CD8-positive, alpha-beta memory T cell (primary cell): ENCODE data around the gene NRF1. TPM values are rescaled to one million over a fixed set of nuclear protein-coding genes. Genes with fewer than 3 reads are reported as not detected.

Experiments used
- CTCF ChIA-PET: fragments of 350-600 bp; sonication (Branson Sonifier 250); formaldehyde crosslinking; loops from one replicate; lab custom pipeline; 2021; ENCODE audit warnings: antibody characterized with exemption; lab: Charles Lee
- POLR2A ChIA-PET: fragments of 350-600 bp; sonication (Branson Sonifier 250); formaldehyde crosslinking; loops from one replicate; lab custom pipeline; 2021; ENCODE audit warnings: antibody characterized with exemption; lab: Charles Lee
- DNase-seq, 5 donors: peaks; one replicate each; pipeline versions ENCODE4 v3.0.0 to v3.0.0-alpha.2; 2020 to 2022; ENCODE audit warnings: mixed read lengths in 1 of 5
- H3K27ac ChIP-seq: one replicate; pipeline ENCODE4 v1.7.0; 2013; ENCODE audit warnings: low read depth, mild to moderate bottlenecking, low read length, moderate library complexity
- H3K27me3 ChIP-seq: 2 replicates; pipeline ENCODE4 v1.7.0; 2013; ENCODE audit warnings: low read length, mild to moderate bottlenecking; ENCODE audit not compliant: insufficient read depth, poor library complexity, severe bottlenecking
- H3K36me3 ChIP-seq: 2 replicates; pipeline ENCODE4 v1.7.0; 2013; ENCODE audit warnings: mild to moderate bottlenecking, low read length, moderate library complexity; ENCODE audit not compliant: insufficient read depth
- H3K4me1 ChIP-seq: 2 replicates; pipeline ENCODE4 v1.7.0; 2013; ENCODE audit warnings: mild to moderate bottlenecking, low read length, moderate library complexity; ENCODE audit not compliant: insufficient read depth
- H3K4me3 ChIP-seq: 2 replicates; pipeline ENCODE4 v1.7.0; 2013; ENCODE audit warnings: mild to moderate bottlenecking, low read length
- H3K9me3 ChIP-seq: 2 replicates; pipeline ENCODE4 v1.7.0; 2013; ENCODE audit warnings: mild to moderate bottlenecking, low read length
- H3K27ac Mint-ChIP-seq, 8 donors: one replicate each; pipeline ENCODE4 v1.8.0; 2020 to 2021; ENCODE audit warnings: mixed read lengths in 8 of 8, mild to moderate bottlenecking in 6 of 8, inconsistent platforms in 3 of 8, moderate library complexity in 3 of 8
- H3K27me3 Mint-ChIP-seq, 2 donors: one replicate each; pipeline ENCODE4 v1.8.0; 2020 to 2021; ENCODE audit warnings: mixed read lengths in 2 of 2, mild to moderate bottlenecking in 1 of 2, moderate library complexity in 1 of 2
- H3K36me3 Mint-ChIP-seq, 3 donors: one replicate each; pipeline ENCODE4 v1.8.0; 2020 to 2021; ENCODE audit warnings: mixed read lengths in 3 of 3, inconsistent platforms in 1 of 3, mild to moderate bottlenecking in 1 of 3
- H3K4me1 Mint-ChIP-seq, 3 donors: one replicate each; pipeline ENCODE4 v1.8.0; 2020 to 2021; ENCODE audit warnings: mixed read lengths in 3 of 3, inconsistent platforms in 1 of 3, mild to moderate bottlenecking in 1 of 3
- H3K4me3 Mint-ChIP-seq, 7 donors: one replicate each; pipeline ENCODE4 v1.8.0; 2020 to 2021; ENCODE audit warnings: mixed read lengths in 7 of 7, mild to moderate bottlenecking in 6 of 7, moderate library complexity in 4 of 7, inconsistent platforms in 2 of 7
- H3K9me3 Mint-ChIP-seq, 5 donors: one replicate each; pipeline ENCODE4 v1.8.0; 2020 to 2022; ENCODE audit warnings: mixed read lengths in 5 of 5, mild to moderate bottlenecking in 3 of 5, moderate library complexity in 2 of 5, inconsistent platforms in 1 of 5
- polyA plus RNA-seq: library from polyadenylated mRNA; unstranded; fragments of 300-500 nt; fragmentation: Illumina TruSeq; gene quantifications from one replicate; pipeline ENCODE4 v1.2.3, GENCODE V29; 2021
- total RNA-seq, 2 experiments: library from RNA; stranded (reverse); gene quantifications; one replicate each; pipeline ENCODE4 v1.2.3, GENCODE V29; 2021

The NRF1 gene
- total and polyA plus RNA-seq, 3 experiments from 2014 or later = 22.6 to 23.7 (median 23.3) TPM

DNA sequence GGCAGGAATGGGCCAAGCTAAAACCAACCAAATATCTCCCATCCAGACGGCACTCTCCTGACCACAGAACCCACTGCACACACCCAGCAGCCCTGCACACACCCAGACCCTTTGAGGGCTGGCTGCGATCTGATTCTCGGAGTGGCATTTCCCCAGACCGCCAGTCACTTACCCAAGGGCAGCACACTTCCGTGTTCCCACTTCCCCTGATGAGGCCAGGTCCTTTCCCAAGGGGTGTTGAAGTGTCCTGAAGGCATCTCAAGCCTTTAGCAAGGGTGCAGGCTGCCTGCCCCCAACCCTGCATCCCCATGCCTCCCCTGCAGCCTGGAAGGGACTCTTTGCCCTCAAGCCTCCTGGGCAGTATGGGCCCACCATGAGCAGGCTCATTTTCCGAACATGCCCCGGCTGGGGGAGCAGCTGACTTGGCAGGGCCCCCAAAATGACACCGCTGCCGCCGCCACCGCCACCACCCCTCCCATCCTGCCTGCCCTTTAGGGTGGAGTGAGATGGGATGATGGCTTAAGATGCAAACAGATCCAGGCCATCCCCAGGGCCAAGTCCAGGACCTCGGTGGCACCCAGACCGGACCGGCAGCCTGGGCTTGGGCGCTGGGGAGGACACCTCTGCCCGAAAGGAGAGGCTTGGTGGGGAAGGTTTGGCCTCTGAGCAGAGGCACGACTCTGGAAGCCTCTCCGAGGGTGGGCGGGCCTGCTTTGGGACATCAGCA, 159.8 kb downstream of the NRF1 start:
- Histone ChIP-seq H3K27me3 (no peaks in the 10 kb centered on the region), H3K4me1 (no peaks in the 10 kb centered on the region), H3K36me3 (no peaks in the 10 kb centered on the region), H3K4me3 (no peak overlapping the region), H3K9me3 (no peaks in the 10 kb centered on the region), H3K27ac (no peak overlapping the region)
- H3K27me3 Mint-ChIP-seq = peaks cover 4 to 11% of the 10 kb centered on the region in 2 donors
- ChIA-PET CTCF (no interaction called here), POLR2A (no interaction called here)
- H3K36me3 Mint-ChIP-seq = no peaks in the 10 kb centered on the region
- H3K4me1 Mint-ChIP-seq = peaks cover 0 to 10% (median 5%) of the 10 kb centered on the region in 3 donors
- DNase-seq = no peak
- no peak overlapping the region for H3K4me3 Mint-ChIP-seq
- no peaks in the 10 kb centered on the region for H3K9me3 Mint-ChIP-seq
- H3K27ac Mint-ChIP-seq = no peak overlapping the region

DNA sequence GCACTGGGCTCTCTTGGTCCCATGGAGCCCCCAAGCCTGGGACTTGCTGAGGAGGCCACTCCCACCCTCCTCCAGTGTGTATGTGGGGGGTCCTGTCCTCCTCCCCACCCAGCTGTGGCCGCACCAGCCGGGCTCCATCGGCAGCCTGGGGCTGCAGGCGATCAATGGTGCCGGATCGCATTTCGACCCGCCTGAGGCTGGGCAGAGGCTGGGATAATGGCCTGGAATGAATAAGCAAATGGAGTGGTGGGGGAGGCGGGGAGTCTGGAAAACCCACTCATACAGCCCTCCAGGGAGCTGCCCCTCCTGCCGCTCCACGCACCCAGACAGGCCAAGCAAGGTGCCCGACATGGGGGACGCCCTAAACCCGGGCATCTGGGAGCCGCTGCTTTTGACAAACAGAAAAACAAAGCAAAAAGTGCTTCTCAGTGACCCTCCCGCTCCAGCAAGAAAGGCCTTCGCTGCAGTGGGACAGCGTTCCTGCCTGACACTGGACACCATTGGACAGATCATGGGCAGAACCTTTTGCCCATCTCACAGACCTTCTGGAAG, 160.5 kb downstream of the NRF1 start:
- Mint-ChIP-seq H3K4me1 (peaks cover 0 to 8% (median 4%) of the 10 kb centered on the region in 3 donors), H3K27me3 (peaks cover 6 to 11% of the 10 kb centered on the region in 2 donors), H3K36me3 (no peaks in the 10 kb centered on the region), H3K9me3 (no peaks in the 10 kb centered on the region), H3K27ac (no peak overlapping the region), H3K4me3 (no peak overlapping the region)
- no peak for DNase-seq
- CTCF ChIA-PET = no interaction called here
- H3K36me3 ChIP-seq = no peaks in the 10 kb centered on the region
- POLR2A ChIA-PET = no interaction called here
- H3K4me1 ChIP-seq = no peaks in the 10 kb centered on the region
- no peak overlapping the region for H3K27ac ChIP-seq
- H3K27me3 ChIP-seq = no peaks in the 10 kb centered on the region
- no peak overlapping the region for H3K4me3 ChIP-seq
- no peaks in the 10 kb centered on the region for H3K9me3 ChIP-seq

DNA sequence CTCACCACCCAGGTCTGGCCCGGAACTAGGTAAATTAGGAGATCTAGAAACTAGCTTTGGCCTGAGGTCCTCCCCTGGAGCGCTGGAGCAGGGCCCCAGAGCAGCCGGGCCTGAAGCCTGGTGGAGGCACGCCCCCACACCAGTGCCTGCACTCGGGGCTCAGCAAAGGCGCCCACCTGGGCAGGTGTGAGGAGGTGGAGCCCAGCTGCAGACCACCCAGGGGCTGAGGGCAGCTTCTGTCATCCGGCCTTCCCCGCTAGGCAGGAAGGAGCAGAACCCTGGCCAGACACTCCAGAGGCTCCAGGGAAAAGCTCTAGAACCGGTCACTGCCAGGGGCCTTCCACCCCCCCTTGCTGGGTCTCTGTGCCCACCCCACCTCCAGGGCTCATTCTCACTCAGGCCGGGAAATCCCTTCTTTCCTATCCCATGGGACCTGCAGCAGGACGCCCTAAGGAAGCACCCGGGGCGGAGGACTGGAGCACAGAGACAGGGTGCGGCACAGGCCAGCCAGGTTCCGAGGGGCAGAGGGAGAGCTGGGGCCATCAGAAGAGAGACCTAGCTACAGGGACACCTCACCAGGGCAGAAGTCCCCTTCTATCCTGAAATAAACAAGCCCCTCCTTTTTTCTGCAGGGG, 161.2 kb downstream of the NRF1 start:
- CTCF ChIA-PET = interaction anchor here (1.2 kb wide), 1 partner anchor 555 kb away, joined by 3 read pairs; no protein-coding TSS in a partner anchor

DNA sequence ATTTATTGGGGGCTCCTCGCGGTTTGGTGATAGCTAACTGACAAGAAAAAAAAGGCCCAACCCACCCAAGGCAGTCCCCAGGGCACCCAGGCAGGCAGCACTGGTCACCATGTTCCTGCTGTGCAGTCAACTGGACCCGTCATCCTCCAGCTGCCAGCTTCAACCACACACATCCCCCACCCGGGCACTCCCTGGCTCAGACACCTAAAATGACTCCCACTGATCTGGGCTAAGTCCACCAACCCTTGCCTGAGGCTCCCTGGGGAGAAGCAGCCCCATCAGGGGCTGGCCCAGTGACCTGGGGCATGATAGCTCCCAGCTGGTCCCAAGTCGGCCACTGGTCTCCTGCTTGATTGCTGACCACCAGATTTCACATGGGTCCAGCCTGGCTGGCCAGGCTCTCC, 161.8 kb downstream of the NRF1 start:
- no peak for DNase-seq
- POLR2A ChIA-PET = interaction anchor here (0.6 kb wide), 1 partner anchor 728 kb away, joined by 4 read pairs; no protein-coding TSS in a partner anchor
- Histone ChIP-seq H3K27ac (no peak overlapping the region), H3K9me3 (no peaks in the 10 kb centered on the region), H3K36me3 (no peaks in the 10 kb centered on the region), H3K4me3 (no peak overlapping the region), H3K4me1 (no peaks in the 10 kb centered on the region), H3K27me3 (peaks cover 7% of the 10 kb centered on the region)
- Mint-ChIP-seq H3K9me3 (no peaks in the 10 kb centered on the region), H3K27ac (no peak overlapping the region), H3K36me3 (no peaks in the 10 kb centered on the region), H3K4me1 (peaks cover 0 to 10% (median 2%) of the 10 kb centered on the region in 3 donors), H3K4me3 (no peak overlapping the region), H3K27me3 (peaks cover 17 to 23% of the 10 kb centered on the region in 2 donors)
- CTCF ChIA-PET = interaction anchor here (0.7 to 1.2 kb wide), 2 partner anchors 51 to 555 kb away, joined by 3 to 4 read pairs; no protein-coding TSS in a partner anchor

More for the DNA sequence above, 161.2 kb downstream of the NRF1 start:
- Histone ChIP-seq H3K4me1 (no peaks in the 10 kb centered on the region), H3K36me3 (no peaks in the 10 kb centered on the region), H3K9me3 (no peaks in the 10 kb centered on the region), H3K27ac (no peak overlapping the region), H3K4me3 (no peak overlapping the region), H3K27me3 (peaks cover 2% of the 10 kb centered on the region)
- POLR2A ChIA-PET = no interaction called here
- no peak overlapping the region for H3K27ac Mint-ChIP-seq
- no peaks in the 10 kb centered on the region for H3K9me3 Mint-ChIP-seq
- DNase-seq = no peak
- H3K27me3 Mint-ChIP-seq = peaks cover 13 to 19% of the 10 kb centered on the region in 2 donors
- no peak overlapping the region for H3K4me3 Mint-ChIP-seq
- no peaks in the 10 kb centered on the region for H3K36me3 Mint-ChIP-seq
- peaks cover 0 to 6% (median 5%) of the 10 kb centered on the region in 3 donors for H3K4me1 Mint-ChIP-seq

DNA sequence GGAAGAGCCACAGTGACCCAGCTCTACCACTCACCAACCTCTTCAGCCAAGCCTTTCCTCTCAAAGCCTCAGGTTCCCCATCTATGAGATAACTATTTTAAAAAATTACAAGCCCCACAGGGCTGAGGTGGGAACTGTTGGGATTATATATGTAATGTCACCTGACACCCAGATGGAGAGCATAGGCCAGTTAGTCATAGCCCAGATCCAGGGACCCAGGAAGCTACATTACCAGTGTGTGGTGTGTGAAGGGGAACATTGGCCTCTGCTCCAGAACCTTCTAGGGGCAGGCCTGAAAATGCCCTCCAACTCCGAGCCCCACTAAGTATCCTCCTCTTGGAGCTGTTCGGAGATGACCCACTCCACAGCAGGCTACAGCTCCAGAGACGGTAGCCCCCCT, 162.4 kb downstream of the NRF1 start:
- no peaks in the 10 kb centered on the region for H3K9me3 ChIP-seq

DNA sequence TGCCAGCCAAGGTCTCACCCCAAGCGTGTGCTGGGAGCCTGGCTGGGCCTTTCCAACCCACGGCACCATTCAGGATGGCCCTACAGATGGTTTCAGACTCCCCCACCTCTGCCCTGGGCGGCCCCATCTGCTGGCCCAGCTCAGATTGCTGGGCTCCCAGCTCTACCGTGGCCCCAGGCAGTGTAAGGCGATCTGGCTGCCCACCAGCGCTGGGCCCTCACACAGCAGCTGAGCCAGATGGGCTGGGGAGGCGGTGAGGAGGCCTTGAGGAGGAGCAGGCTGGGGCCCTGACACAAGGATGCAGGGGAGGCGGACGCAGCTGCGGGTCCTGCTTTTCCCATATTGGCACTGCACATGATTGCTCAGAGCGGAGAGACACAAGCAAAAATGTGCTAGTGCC, 162.8 kb downstream of the NRF1 start:
- H3K4me1 Mint-ChIP-seq = peaks cover 0 to 18% (median 4%) of the 10 kb centered on the region in 3 donors
- Histone ChIP-seq H3K4me1 (peaks cover 6% of the 10 kb centered on the region), H3K27ac (no peak overlapping the region), H3K27me3 (peaks cover 16% of the 10 kb centered on the region), H3K36me3 (no peaks in the 10 kb centered on the region), H3K9me3 (no peaks in the 10 kb centered on the region), H3K4me3 (no peak overlapping the region)
- no peak overlapping the region for H3K4me3 Mint-ChIP-seq
- ChIA-PET POLR2A (no interaction called here), CTCF (no interaction called here)
- no peaks in the 10 kb centered on the region for H3K9me3 Mint-ChIP-seq
- no peak overlapping the region for H3K27ac Mint-ChIP-seq
- no peaks in the 10 kb centered on the region for H3K36me3 Mint-ChIP-seq
- peaks cover 19 to 25% of the 10 kb centered on the region in 2 donors for H3K27me3 Mint-ChIP-seq
- DNase-seq = no peak

More for the DNA sequence above, 162.4 kb downstream of the NRF1 start:
- H3K27me3 ChIP-seq = peaks cover 13% of the 10 kb centered on the region
- no peaks in the 10 kb centered on the region for H3K36me3 Mint-ChIP-seq
- ChIA-PET CTCF (interaction anchor here (0.7 to 1.2 kb wide), 2 partner anchors 51 to 556 kb away, joined by 3 to 4 read pairs; no protein-coding TSS in a partner anchor), POLR2A (no interaction called here)
- H3K9me3 Mint-ChIP-seq = no peaks in the 10 kb centered on the region
- peaks cover 0 to 16% (median 4%) of the 10 kb centered on the region in 3 donors for H3K4me1 Mint-ChIP-seq
- peaks cover 3% of the 10 kb centered on the region for H3K4me1 ChIP-seq
- no peak overlapping the region for H3K27ac Mint-ChIP-seq
- no peak overlapping the region for H3K27ac ChIP-seq
- H3K36me3 ChIP-seq = no peaks in the 10 kb centered on the region
- no peak overlapping the region for H3K4me3 ChIP-seq
- no peak overlapping the region for H3K4me3 Mint-ChIP-seq
- peaks cover 19 to 25% of the 10 kb centered on the region in 2 donors for H3K27me3 Mint-ChIP-seq
- no peak for DNase-seq

DNA sequence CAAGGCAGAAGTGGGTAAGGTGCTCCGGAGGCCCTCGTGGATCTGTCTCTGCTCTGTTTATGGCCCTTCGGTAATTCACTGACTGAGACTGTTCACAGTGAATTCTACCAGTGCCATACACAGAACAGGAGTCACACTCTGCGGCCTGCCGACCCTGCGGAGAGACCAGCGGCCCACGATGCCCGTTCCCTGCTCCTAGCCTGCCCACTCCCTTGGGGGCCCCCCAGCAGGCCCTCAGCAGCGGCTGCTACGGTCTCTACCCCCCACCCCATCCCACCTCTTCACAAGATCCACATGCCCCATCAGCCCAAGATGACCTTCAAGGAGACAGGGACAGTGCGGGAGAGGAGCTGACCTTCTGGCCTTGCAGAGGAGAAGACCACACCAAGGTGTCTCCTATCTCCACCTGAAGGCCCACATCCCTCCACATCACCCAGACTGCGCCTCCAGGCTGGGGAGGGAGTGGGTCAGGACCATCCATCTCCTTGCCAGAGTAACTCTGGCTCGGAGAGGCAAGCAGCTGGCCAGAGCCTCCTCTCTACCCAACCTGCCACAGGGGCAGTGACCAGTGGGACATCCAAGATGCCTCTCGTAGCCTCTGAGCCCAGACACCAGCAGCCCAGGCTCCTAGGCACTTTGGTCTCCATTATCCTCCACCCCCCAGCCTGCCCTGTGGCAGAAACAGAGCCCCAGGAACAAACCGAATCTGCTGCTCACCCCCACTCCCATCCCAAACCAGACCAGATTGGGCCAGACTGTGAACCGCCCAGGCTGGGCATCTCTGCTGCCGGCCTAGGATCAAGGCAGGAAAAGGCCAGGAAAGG, 163.6 kb downstream of the NRF1 start:
- H3K36me3 Mint-ChIP-seq = no peaks in the 10 kb centered on the region
- peaks cover 16% of the 10 kb centered on the region for H3K27me3 ChIP-seq
- ChIA-PET CTCF (no interaction called here), POLR2A (no interaction called here)
- no peaks in the 10 kb centered on the region for H3K36me3 ChIP-seq
- H3K27me3 Mint-ChIP-seq = peaks cover 19 to 25% of the 10 kb centered on the region in 2 donors
- H3K27ac ChIP-seq = no peak overlapping the region
- peaks cover 6% of the 10 kb centered on the region for H3K4me1 ChIP-seq
- H3K4me3 ChIP-seq = no peak overlapping the region
- no peaks in the 10 kb centered on the region for H3K9me3 Mint-ChIP-seq
- peaks cover 0 to 18% (median 4%) of the 10 kb centered on the region in 3 donors for H3K4me1 Mint-ChIP-seq
- H3K9me3 ChIP-seq = no peaks in the 10 kb centered on the region
- no peak overlapping the region for H3K27ac Mint-ChIP-seq
- DNase-seq = no peak
- H3K4me3 Mint-ChIP-seq = no peak overlapping the region
